ENCODE results near the gene UPB1. TPM values are rescaled to one million over a fixed set of nuclear protein-coding genes. Genes with fewer than 3 reads are reported as not detected.
A peak's percentile ranks its signal among the peaks of the same experiment; 100 is the strongest.

The UPB1 gene
- total and polyA plus RNA-seq, 7 donors = 0.07 to 0.82 (median 0.18) TPM

GRCh38 chr22:24482998-24483397, 12.1 kb upstream of the UPB1 start:
- Histone ChIP-seq H3K4me1 (peaks cover 7% of the 10 kb centered on the region), H3K27ac (no peak overlapping the region), H3K9me3 (no peaks in the 10 kb centered on the region), H3K4me3 (no peak overlapping the region), H3K27me3 (ENCODE audit: insufficient read depth in 3 of 3, low read length in 2 of 3) (no peaks in the 10 kb centered on the region), H3K36me3 (ENCODE audit: insufficient read depth in 1 of 2, low read depth in 1 of 2) (no peaks in the 10 kb centered on the region)
- TF ChIP-seq, protein P1, sequence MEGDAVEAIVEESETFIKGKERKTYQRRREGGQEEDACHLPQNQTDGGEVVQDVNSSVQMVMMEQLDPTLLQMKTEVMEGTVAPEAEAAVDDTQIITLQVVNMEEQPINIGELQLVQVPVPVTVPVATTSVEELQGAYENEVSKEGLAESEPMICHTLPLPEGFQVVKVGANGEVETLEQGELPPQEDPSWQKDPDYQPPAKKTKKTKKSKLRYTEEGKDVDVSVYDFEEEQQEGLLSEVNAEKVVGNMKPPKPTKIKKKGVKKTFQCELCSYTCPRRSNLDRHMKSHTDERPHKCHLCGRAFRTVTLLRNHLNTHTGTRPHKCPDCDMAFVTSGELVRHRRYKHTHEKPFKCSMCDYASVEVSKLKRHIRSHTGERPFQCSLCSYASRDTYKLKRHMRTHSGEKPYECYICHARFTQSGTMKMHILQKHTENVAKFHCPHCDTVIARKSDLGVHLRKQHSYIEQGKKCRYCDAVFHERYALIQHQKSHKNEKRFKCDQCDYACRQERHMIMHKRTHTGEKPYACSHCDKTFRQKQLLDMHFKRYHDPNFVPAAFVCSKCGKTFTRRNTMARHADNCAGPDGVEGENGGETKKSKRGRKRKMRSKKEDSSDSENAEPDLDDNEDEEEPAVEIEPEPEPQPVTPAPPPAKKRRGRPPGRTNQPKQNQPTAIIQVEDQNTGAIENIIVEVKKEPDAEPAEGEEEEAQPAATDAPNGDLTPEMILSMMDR (IDR thresholded peaks at IDR 0.05) = no peak
- 70 to 83% (median 80%) methylated on average over 2 of the region's 2 CpGs for WGBS, 3 donors
- no peak for DNase-seq
- intact Hi-C loops (cut with DNase I) = no loop called here
- ATAC-seq = no peak

DNA sequence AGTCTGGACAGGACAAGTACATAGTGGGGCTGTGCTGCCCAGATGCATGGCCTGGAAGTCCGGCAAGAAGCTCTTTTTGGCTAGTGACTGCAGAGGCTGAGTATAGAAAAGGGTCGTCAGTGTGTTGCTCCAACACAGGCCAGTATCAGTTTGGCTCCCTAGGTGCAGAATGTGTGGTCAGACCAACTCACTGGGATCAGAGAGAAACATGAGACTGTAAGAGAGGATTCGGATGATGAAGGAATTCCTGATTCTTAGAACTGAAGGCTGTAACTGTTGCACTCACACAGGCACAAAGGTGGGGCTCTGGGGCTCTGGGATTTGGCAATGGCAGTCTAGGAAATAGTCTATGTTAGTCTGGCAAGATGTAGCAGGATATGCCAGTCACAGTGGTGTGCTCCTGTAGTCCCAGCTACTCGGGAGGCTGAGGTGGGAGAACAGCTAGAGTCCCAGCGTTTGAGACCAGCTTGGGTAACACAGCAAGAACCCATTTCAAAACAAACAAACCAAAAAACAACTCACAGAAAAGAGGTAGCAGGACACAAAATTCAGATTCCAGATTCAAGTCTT, 11.1 kb upstream of the UPB1 start:
- Histone ChIP-seq H3K36me3 (ENCODE audit: insufficient read depth in 1 of 2, low read depth in 1 of 2) (no peaks in the 10 kb centered on the region), H3K27me3 (ENCODE audit: insufficient read depth in 3 of 3, low read length in 2 of 3) (no peaks in the 10 kb centered on the region), H3K4me3 (no peak overlapping the region), H3K9me3 (no peaks in the 10 kb centered on the region), H3K4me1 (peaks cover 7% of the 10 kb centered on the region), H3K27ac (no peak overlapping the region)
- DNase-seq (no peak), ATAC-seq (peak in 1 of 4 donors; percentile 31)
- TF ChIP-seq, protein P1 (IDR thresholded peaks at IDR 0.05) = no peak
- intact Hi-C loops (cut with DNase I) = no loop called here
- WGBS, 3 donors = 42 to 58% (median 56%) methylated on average over 5 of the region's 5 CpGs

- 89 to 96% (median 92%) methylated on average over 4 of the region's 4 CpGs for WGBS, 3 donors
- Histone ChIP-seq H3K4me3 (no peak overlapping the region), H3K36me3 (ENCODE audit: insufficient read depth in 1 of 2, low read depth in 1 of 2) (no peaks in the 10 kb centered on the region), H3K9me3 (no peaks in the 10 kb centered on the region), H3K27me3 (ENCODE audit: insufficient read depth in 3 of 3, low read length in 2 of 3) (no peaks in the 10 kb centered on the region), H3K27ac (no peak overlapping the region), H3K4me1 (peaks cover 7% of the 10 kb centered on the region)
- intact Hi-C loops (cut with DNase I) = no loop called here
- TF ChIP-seq, protein P1 (IDR thresholded peaks at IDR 0.05) = no peak
- ATAC-seq (no peak), DNase-seq (no peak)
Observed at GRCh38 chr22:24485170-24485569, 10.0 kb upstream of the UPB1 start.

DNA sequence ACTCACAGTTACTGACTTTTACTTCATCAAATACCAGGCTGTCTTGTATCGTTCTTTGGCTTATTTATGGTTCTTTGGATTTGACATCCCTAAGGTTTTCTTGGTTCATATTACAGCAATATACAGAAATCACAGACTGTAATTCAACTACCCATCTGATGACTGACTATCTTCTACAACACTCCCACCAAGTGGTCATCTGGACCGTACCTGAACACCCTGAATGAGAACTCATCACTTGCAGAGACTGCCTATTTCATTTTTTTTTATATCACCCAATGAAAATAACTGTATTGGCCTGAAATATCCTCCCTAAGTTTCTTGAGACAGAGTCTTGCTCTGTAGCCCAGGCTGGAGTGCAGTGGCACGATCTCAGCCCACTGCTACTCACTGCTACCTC, 9.5 kb upstream of the UPB1 start:
- Histone ChIP-seq H3K4me3 (no peak overlapping the region), H3K36me3 (ENCODE audit: insufficient read depth in 1 of 2, low read depth in 1 of 2) (no peaks in the 10 kb centered on the region), H3K9me3 (no peaks in the 10 kb centered on the region), H3K4me1 (peaks cover 7% of the 10 kb centered on the region), H3K27ac (no peak overlapping the region), H3K27me3 (ENCODE audit: insufficient read depth in 3 of 3, low read length in 2 of 3) (no peaks in the 10 kb centered on the region)
- DNase-seq (no peak), ATAC-seq (no peak)
- WGBS, 3 donors = 36 to 58% (median 54%) methylated on average over 3 of the region's 3 CpGs
- TF ChIP-seq, protein P1 (IDR thresholded peaks at IDR 0.05) = peak; percentile 23
- intact Hi-C loops (cut with DNase I) = no loop called here

DNA sequence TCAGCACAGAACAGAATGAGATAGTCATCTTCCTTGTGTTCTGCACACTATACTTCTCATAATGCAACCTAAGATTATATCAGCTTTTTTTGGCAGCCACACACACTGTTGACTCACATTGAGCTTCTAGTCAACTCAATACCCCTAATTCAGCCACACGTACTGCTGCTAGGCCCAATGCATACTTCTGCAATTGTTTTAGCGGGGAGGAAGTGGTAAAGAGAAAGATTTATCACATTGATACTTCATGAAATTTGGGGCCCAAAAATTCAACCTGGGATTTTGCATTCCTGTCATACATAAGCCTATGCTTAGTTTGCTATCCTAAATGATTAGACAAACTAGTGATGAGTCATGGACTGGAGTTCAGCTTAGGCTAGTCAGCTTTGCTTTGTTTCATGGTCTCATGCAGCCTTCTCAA, 8.6 kb upstream of the UPB1 start:
- intact Hi-C loops (cut with DNase I) = no loop called here

More for the DNA sequence above, 8.6 kb upstream of the UPB1 start:
- no peaks in the 10 kb centered on the region for H3K27me3 ChIP-seq (ENCODE audit: insufficient read depth in 3 of 3, low read length in 2 of 3)
- no peak for ATAC-seq
- H3K27ac ChIP-seq = no peak overlapping the region
- peaks cover 7% of the 10 kb centered on the region for H3K4me1 ChIP-seq
- H3K9me3 ChIP-seq = no peaks in the 10 kb centered on the region
- 83 to 94% (median 86%) methylated on average over 2 of the region's 2 CpGs for WGBS, 3 donors
- H3K36me3 ChIP-seq (ENCODE audit: insufficient read depth in 1 of 2, low read depth in 1 of 2) = no peaks in the 10 kb centered on the region
- TF ChIP-seq, protein P1 (IDR thresholded peaks at IDR 0.05) = no peak
- no peak for DNase-seq
- no peak overlapping the region for H3K4me3 ChIP-seq
